AG04450 (cell line): ENCODE measurements around the gene THOC5. TPM values are rescaled to one million over a fixed set of nuclear protein-coding genes. Genes with fewer than 3 reads are reported as not detected.

Source experiments
- CTCF ChIA-PET: fragments of 300-600, 350-600 bp; formaldehyde crosslinking; extraction: SDS; loops from one replicate; lab custom pipeline; 2022; ENCODE audit warnings: antibody characterized with exemption, inconsistent platforms; lab: Charles Lee
- POLR2A ChIA-PET: fragments of 350-600 bp; formaldehyde crosslinking; extraction: SDS; loops from one replicate; lab custom pipeline; 2021; ENCODE audit warnings: antibody characterized with exemption, inconsistent platforms; lab: Yijun Ruan, JAX
- DNase-seq: peaks from one replicate; pipeline ENCODE4 v3.0.0-alpha.2; 2011; ENCODE audit warnings: low read depth, low spot score
- H3K27ac ChIP-seq: one replicate; pipeline ENCODE4 v1.5.1; 2012; ENCODE audit warnings: low read depth, low read length, control low read depth
- H3K27me3 ChIP-seq: one replicate; pipeline ENCODE4 v1.6.0; 2012; ENCODE audit warnings: low read length; ENCODE audit not compliant: control insufficient read depth, insufficient read depth
- H3K4me3 ChIP-seq: 2 replicates; pipeline ENCODE4 v1.5.1; 2011; ENCODE audit warnings: mild to moderate bottlenecking, low read depth, low read length, control low read depth
- H3K9me3 ChIP-seq: 2 replicates; pipeline ENCODE4 v1.5.1; 2012; ENCODE audit warnings: low read length; ENCODE audit not compliant: control insufficient read depth, insufficient read depth
- polyA plus RNA-seq: library from polyadenylated mRNA; depleted of rRNA; stranded (reverse); fragments of >200 nt; gene quantifications from 2 replicates; pipeline ENCODE4 v1.2.3, GENCODE V29; 2011
- TF ChIP-seq, protein P1 (sequence below): IDR thresholded peaks from 2 replicates; pipeline ENCODE4 v1.5.1; 2011; ENCODE audit warnings: low read depth, low read length, control low read depth, inconsistent platforms

THOC5 gene
- polyA plus RNA-seq, 1 experiment: 93.7 TPM

DNA sequence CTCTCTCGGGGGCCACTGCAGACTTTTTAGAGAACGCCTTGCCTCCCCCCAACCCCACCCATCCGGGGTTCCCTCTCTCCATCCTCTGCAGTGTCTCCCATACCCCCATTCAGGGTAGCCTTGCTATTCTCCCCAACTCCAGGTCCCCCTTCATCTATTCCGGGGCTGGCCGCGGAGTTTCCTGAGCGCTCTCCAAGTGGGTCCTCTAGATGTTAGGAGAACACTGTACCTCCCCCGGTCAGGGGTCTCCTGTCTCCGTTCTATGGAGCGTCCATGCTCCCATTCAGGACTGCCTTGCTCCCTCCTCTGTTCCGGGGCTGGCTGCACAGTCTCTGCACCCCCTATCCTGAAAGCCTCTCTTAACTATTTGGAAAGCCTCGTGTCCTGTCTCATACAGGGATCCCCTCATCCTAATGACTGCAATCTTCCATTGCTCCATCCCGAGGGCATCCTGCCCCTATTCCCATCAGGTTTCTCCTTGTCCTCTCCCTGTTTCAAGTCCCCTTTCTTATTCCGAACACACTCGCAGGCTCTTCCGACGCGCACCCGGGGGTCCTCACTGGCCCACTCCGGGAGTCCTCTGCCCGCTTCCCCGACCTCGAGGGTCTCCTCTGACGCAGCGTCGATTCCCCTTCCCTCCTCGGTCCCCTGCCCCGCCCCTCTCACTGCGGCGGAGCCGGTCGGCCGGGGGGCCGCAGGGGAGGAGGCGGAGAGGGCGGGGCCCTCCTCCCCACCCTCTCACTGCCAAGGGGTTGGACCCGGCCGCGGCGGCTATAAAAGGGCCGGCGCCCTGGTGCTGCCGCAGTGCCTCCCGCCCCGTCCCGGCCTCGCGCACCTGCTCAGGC lies 73.9 kb downstream of the THOC5 start, which contains the start of gene NEFH:
NEFH (plus strand) TSS at position 802 of the 845 bp plus-strand sequence. CDS start 45 bp downstream, outside the sequence.
- ChIA-PET POLR2A (no interaction called here), CTCF (interaction anchor here (1.0 kb wide), 1 partner anchor 9 kb away, joined by 3 read pairs; no protein-coding TSS in a partner anchor)
- H3K4me3 ChIP-seq: peak within 1 kb of the TSS; percentile 41
- peaks cover 52% of the 10 kb centered on the region for H3K27me3 ChIP-seq
- no peaks in the 10 kb centered on the region; the same call in 1 of the 2 replicates for H3K9me3 ChIP-seq
- TF ChIP-seq, protein P1, sequence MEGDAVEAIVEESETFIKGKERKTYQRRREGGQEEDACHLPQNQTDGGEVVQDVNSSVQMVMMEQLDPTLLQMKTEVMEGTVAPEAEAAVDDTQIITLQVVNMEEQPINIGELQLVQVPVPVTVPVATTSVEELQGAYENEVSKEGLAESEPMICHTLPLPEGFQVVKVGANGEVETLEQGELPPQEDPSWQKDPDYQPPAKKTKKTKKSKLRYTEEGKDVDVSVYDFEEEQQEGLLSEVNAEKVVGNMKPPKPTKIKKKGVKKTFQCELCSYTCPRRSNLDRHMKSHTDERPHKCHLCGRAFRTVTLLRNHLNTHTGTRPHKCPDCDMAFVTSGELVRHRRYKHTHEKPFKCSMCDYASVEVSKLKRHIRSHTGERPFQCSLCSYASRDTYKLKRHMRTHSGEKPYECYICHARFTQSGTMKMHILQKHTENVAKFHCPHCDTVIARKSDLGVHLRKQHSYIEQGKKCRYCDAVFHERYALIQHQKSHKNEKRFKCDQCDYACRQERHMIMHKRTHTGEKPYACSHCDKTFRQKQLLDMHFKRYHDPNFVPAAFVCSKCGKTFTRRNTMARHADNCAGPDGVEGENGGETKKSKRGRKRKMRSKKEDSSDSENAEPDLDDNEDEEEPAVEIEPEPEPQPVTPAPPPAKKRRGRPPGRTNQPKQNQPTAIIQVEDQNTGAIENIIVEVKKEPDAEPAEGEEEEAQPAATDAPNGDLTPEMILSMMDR: no peak
- no peak for DNase-seq
- no peak within 1 kb of the TSS for H3K27ac ChIP-seq

DNA sequence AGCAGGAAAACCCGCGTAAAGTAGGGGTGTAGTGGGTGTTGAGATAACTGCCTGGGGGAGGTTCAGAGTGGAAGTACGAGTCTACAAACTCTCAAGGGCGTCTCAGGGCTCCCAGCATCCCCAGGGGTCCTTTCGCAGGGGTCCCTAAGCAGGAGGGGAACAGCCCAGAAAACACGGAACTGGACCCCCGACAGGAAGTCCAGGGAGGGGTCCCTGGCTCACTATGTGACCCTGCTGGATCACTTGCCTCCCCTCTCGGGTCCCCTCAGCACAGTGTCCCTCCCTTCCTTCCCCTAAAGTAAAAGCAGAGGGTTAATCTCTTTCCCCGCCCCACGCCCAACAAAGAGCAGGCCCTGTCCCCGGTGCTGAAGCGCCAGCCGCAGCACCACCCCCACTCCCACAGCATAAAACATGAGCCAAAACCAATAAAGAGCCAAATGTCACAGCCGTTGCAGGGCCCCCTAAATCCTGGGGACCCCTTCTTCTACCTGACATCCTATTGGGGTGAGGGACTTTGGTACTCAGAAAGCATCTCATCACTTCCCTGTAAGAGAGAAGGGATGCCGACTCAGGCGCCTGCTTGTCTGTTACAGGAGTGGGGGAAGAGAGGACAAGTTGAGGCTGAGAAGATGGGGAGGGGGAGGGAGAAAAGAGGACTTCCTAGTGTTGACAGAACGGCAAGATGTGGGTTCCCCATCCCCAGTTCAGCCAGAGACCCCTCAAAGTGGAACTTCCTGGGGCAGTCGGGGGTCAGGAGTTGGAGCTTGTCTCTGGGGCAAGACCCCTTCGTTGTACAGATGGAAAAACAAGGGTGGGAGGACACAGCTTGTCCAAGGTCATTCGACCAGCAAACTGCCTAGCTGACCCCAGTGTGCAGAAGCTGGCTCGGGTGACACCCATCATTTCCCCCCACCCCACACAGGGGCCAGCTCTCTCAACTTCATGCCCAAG lies 75.0 kb downstream of the THOC5 start:
- no peak overlapping the region for H3K4me3 ChIP-seq
- DNase-seq: no peak
- peaks cover 52% of the 10 kb centered on the region for H3K27me3 ChIP-seq
- CTCF ChIA-PET: no interaction called here
- TF ChIP-seq, protein P1: no peak
- POLR2A ChIA-PET: no interaction called here
- H3K9me3 ChIP-seq: no peaks in the 10 kb centered on the region; the same call in 1 of the 2 replicates
- H3K27ac ChIP-seq: no peak overlapping the region

DNA sequence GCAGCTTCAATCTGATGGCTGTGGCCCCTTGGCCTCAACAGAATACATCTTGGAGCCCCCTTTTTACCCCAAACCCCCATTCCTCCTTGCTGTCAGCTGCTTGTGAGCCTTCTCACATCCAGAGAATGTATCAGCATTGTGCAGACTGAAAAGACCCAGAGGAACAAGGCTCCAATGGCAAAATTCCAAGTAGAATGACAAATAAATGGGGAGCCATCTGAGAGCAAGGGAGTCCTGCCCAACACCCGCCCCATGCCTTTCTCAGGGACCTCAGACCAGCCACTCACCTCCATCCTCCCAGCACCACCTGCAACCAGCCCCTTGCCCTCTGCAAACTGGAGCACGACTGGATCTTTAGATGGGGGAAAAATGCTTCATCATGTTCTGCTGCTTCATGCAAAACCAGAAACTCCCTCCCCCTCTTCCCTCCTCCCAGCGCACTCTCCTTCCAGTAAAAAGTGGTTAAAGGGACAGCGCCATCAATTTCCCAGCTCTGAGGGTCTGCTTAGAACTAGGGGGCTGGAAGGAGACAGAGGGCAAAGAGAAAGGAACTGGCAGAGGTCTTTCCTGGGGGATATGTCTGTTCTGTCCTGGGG lies 75.7 kb downstream of the THOC5 start:
- TF ChIP-seq, protein P1: no peak
- Histone ChIP-seq H3K27me3 (peaks cover 56% of the 10 kb centered on the region), H3K9me3 (no peaks in the 10 kb centered on the region; the same call in 1 of the 2 replicates), H3K27ac (no peak overlapping the region), H3K4me3 (no peak overlapping the region)
- ChIA-PET CTCF (no interaction called here), POLR2A (no interaction called here)
- DNase-seq: no peak

GRCh38 chr22:29476116-29476515 lies 77.4 kb downstream of the THOC5 start:
- TF ChIP-seq, protein P1: no peak
- Histone ChIP-seq H3K4me3 (no peak overlapping the region), H3K9me3 (no peaks in the 10 kb centered on the region; the same call in 1 of the 2 replicates), H3K27me3 (peaks cover 44% of the 10 kb centered on the region), H3K27ac (no peak overlapping the region)
- DNase-seq: no peak
- POLR2A ChIA-PET: no interaction called here
- CTCF ChIA-PET: no interaction called here
